HepG2 (cell line): ENCODE results near the gene CDH2.

ENCODE experiments used
- FOXK2 ChIP-seq: fragments of 450-650 bp; IDR thresholded peaks from 2 replicates; pipeline ENCODE4 v1.6.1; 2016
- JUN ChIP-seq: sonication (generic); formaldehyde crosslinking; IDR thresholded peaks from 2 replicates; pipeline ENCODE4 v1.4.0; 2020; ENCODE audit warnings: mild to moderate bottlenecking, missing genetic modification reagents
- MYNN ChIP-seq: sonication (generic); formaldehyde crosslinking; IDR thresholded peaks from 2 replicates; pipeline ENCODE4 v1.4.0; 2020; ENCODE audit warnings: mild to moderate bottlenecking, low read depth, missing genetic modification reagents
- PCBP2 ChIP-seq: fragments of 200-400 bp; formaldehyde crosslinking; optimal IDR thresholded peaks from 2 replicates; pipeline ENCODE3; 2018; ENCODE audit warnings: low read length, low read depth; ENCODE audit not compliant: poor library complexity, severe bottlenecking
- ZNF83 ChIP-seq: sonication (generic); formaldehyde crosslinking; IDR thresholded peaks from 2 replicates; pipeline ENCODE4 v1.4.0; 2020; ENCODE audit warnings: missing genetic modification reagents, mild to moderate bottlenecking, borderline replicate concordance

DNA sequence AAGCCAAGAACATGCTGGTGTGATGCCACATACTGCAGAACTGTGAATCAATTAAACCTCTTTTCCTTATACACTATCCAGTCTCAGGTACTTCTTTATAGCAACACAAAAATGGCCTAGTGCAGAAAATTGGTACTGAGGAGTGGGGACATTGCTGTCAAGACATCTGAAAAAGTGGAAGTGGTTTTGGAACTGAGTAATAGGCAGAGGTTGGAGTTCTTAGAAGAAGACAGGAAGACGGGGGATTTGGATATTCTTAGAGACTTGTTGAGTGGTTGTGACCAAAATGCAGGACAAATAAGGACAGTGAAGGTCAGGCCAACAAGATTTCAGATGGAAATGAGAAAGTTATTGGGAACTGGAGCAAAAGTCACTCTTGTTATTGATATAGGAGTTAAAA is 31.3 kb upstream of the CDH2 start:
- TF ChIP-seq FOXK2 (no peak), PCBP2 (no peak), ZNF83 (CRISPR knock-in tag) (no peak), MYNN (no peak), JUN (CRISPR knock-in tag) (no peak)
